Osteoblast (primary cell): ENCODE data around the gene KRTAP10-3. TPM values are rescaled to one million over a fixed set of nuclear protein-coding genes. Genes with fewer than 3 reads are reported as not detected.
"Not testable (repeated sequence)": the region's sequence is repeated elsewhere in the genome, so short reads cannot be mapped to it uniquely, and the experiment has no call there.

Source experiments
- DNase-seq: peaks from one replicate; pipeline ENCODE4 v3.0.0; 2011; ENCODE audit warnings: low spot score, mixed read lengths; ENCODE audit not compliant: insufficient read length; ENCODE audit errors: missing footprints
- H2AFZ ChIP-seq: 2 replicates; pipeline ENCODE4 v1.6.0; 2011; ENCODE audit warnings: mild to moderate bottlenecking, low read length
- H3K27ac ChIP-seq: 2 replicates; pipeline ENCODE4 v1.5.1; 2011; ENCODE audit warnings: mild to moderate bottlenecking, low read depth, low read length, moderate library complexity
- H3K27me3 ChIP-seq: 2 replicates; pipeline ENCODE4 v1.6.0; 2012; ENCODE audit warnings: mild to moderate bottlenecking, control low read depth, inconsistent platforms, low read length, moderate library complexity; ENCODE audit not compliant: insufficient read depth
- H3K36me3 ChIP-seq: 2 replicates; pipeline ENCODE4 v1.5.1; 2011; ENCODE audit warnings: mild to moderate bottlenecking, low read length, control low read depth, moderate library complexity; ENCODE audit not compliant: insufficient read depth
- H3K4me1 ChIP-seq: 2 replicates; pipeline ENCODE4 v1.5.1; 2011; ENCODE audit warnings: mild to moderate bottlenecking, low read length, control low read depth, moderate library complexity; ENCODE audit not compliant: insufficient read depth
- H3K4me2 ChIP-seq: 2 replicates; pipeline ENCODE4 v1.6.0; 2011; ENCODE audit warnings: mild to moderate bottlenecking, low read length; ENCODE audit not compliant: insufficient read depth
- H3K4me3 ChIP-seq: fragments of 200-600 bp; sonication (generic); 3 replicates; pipeline ENCODE4 v1.5.1; 2012; ENCODE audit warnings: mild to moderate bottlenecking, low read length, inconsistent platforms; ENCODE audit not compliant: insufficient read depth
- H3K79me2 ChIP-seq: 2 replicates; pipeline ENCODE4 v1.6.0; 2012; ENCODE audit warnings: mild to moderate bottlenecking, low read length, control low read depth, inconsistent platforms; ENCODE audit not compliant: insufficient read depth
- H3K9me3 ChIP-seq: 2 replicates; pipeline ENCODE4 v1.5.1; 2011; ENCODE audit warnings: low read depth, low read length, control low read depth
- H4K20me1 ChIP-seq: 2 replicates; pipeline ENCODE4 v1.6.0; 2012; ENCODE audit warnings: mild to moderate bottlenecking, low read length, control low read depth; ENCODE audit not compliant: insufficient read depth
- CTCF ChIP-seq: IDR thresholded peaks from 2 replicates; pipeline ENCODE4 v1.5.1; 2011; ENCODE audit warnings: mild to moderate bottlenecking, low read depth, low read length, moderate library complexity; ENCODE audit errors: extremely low read depth
- total RNA-seq: library from RNA; depleted of rRNA; stranded (reverse); fragments of >200 nt; gene quantifications from 2 replicates; pipeline ENCODE4 v1.2.3, GENCODE V29; 2012

KRTAP10-3 gene
- total RNA-seq, 1 donor, result not detected

GRCh38 chr21:44551340-44551961 is 7.1 kb downstream of the KRTAP10-3 start, which contains the start of gene KRTAP10-2:
Gene KRTAP10-2 (minus strand): TSS chr21:44551505. CDS start chr21:44551458, 47 bp downstream.
- Histone ChIP-seq H3K79me2 (no peaks in the 10 kb centered on the region), H3K9me3 (no peaks in the 10 kb centered on the region), H3K36me3 (no peaks in the 10 kb centered on the region), H3K27me3 (peaks cover 2% of the 10 kb centered on the region), H3K4me2 (no peak within 1 kb of the TSS), H4K20me1 (no peaks in the 10 kb centered on the region), H3K4me1 (no peaks in the 10 kb centered on the region), H3K27ac (no peak within 1 kb of the TSS), H3K4me3 (no peak within 1 kb of the TSS), H2AFZ (no peak within 1 kb of the TSS)
- DNase-seq, result peak; percentile 17
- TF ChIP-seq CTCF, result no peak

- DNase-seq, result peak; percentile 10
- no peak for TF ChIP-seq CTCF
- no peak overlapping the region for H3K27ac ChIP-seq
These were observed 7.8 kb downstream of the KRTAP10-3 start for GRCh38 chr21:44550807-44551206.

GRCh38 chr21:44550285-44550684 is 8.3 kb downstream of the KRTAP10-3 start:
- not testable (repeated sequence) for H3K79me2 ChIP-seq, H3K4me1 ChIP-seq, H3K27me3 ChIP-seq, H3K4me2 ChIP-seq, H3K27ac ChIP-seq, H2AFZ ChIP-seq, H4K20me1 ChIP-seq, H3K36me3 ChIP-seq, H3K9me3 ChIP-seq, H3K4me3 ChIP-seq
- DNase-seq, result peak; percentile 44

More at GRCh38 chr21:44550807-44551206, 7.8 kb downstream of the KRTAP10-3 start:
- H3K27me3 ChIP-seq, result peaks cover 2% of the 10 kb centered on the region
- H3K4me1 ChIP-seq, result no peaks in the 10 kb centered on the region
- H3K4me2 ChIP-seq, result no peak overlapping the region
- H3K9me3 ChIP-seq, result no peaks in the 10 kb centered on the region
- no peak overlapping the region for H3K4me3 ChIP-seq
- H4K20me1 ChIP-seq, result no peaks in the 10 kb centered on the region
- no peaks in the 10 kb centered on the region for H3K79me2 ChIP-seq
- H3K36me3 ChIP-seq, result no peaks in the 10 kb centered on the region
- H2AFZ ChIP-seq, result no peak overlapping the region

- Histone ChIP-seq H3K27ac (no peak overlapping the region), H3K79me2 (no peaks in the 10 kb centered on the region), H3K4me2 (no peak overlapping the region), H2AFZ (no peak overlapping the region), H3K9me3 (no peaks in the 10 kb centered on the region), H3K36me3 (no peaks in the 10 kb centered on the region), H3K4me3 (no peak overlapping the region), H3K4me1 (no peaks in the 10 kb centered on the region), H4K20me1 (no peaks in the 10 kb centered on the region), H3K27me3 (peaks cover 2% of the 10 kb centered on the region)
- no peak for TF ChIP-seq CTCF
- DNase-seq, result peak; percentile 63
These were observed 8.9 kb downstream of the KRTAP10-3 start for GRCh38 chr21:44549525-44550211.
